OCI-LY7 (cell line): Measurements from ENCODE around the gene DLGAP1. TPM values are rescaled to one million over a fixed set of nuclear protein-coding genes. Genes with fewer than 3 reads are reported as not detected.
"Not testable (repeated sequence)": the region's sequence is repeated elsewhere in the genome, so short reads cannot be mapped to it uniquely, and the experiment has no call there.

Source experiments
- BruUV-seq: library from RNA; stranded (reverse); fragments of 400-500 nt; replicated peaks from 2 replicates; lab custom pipeline; 2021; lab: Mats Ljungman, UMichigan
- CTCF ChIA-PET: fragments of 300-600 bp; sonication (Branson Sonifier 250); formaldehyde crosslinking; loops from one replicate; lab custom pipeline; 2022; ENCODE audit warnings: antibody characterized with exemption; ENCODE audit not compliant: unreplicated experiment; lab: Charles Lee
- POLR2A ChIA-PET: fragments of 300-600 bp; sonication (Branson Sonifier 250); formaldehyde crosslinking; loops from one replicate; lab custom pipeline; 2022; ENCODE audit warnings: antibody characterized with exemption; lab: Charles Lee
- DNase-seq: peaks from one replicate; pipeline ENCODE4 v3.0.0-alpha.2; 2015; ENCODE audit warnings: low spot score
- H2AFZ ChIP-seq: fragments of 200-600 bp; sonication (generic), shearing (Covaris generic); 2 replicates; pipeline ENCODE4 v1.6.1; 2014; ENCODE audit warnings: mild to moderate bottlenecking, antibody characterized with exemption, low read length, moderate library complexity
- H3K27ac ChIP-seq: fragments of 200-600 bp; sonication (generic); 2 replicates; pipeline ENCODE4 v1.5.1; 2014; ENCODE audit warnings: mixed run types, low read depth, mild to moderate bottlenecking, moderate library complexity, low read length, inconsistent platforms; ENCODE audit not compliant: poor library complexity, severe bottlenecking
- H3K36me3 ChIP-seq: fragments of 200-600 bp; sonication (generic); 2 replicates; pipeline ENCODE4 v1.6.1; 2014; ENCODE audit warnings: mild to moderate bottlenecking, antibody characterized with exemption, low read length, moderate library complexity, mixed read lengths; ENCODE audit not compliant: insufficient read depth
- H3K4me1 ChIP-seq: fragments of 200-600 bp; sonication (generic); 2 replicates; pipeline ENCODE4 v1.5.1; 2014; ENCODE audit warnings: mild to moderate bottlenecking, low read length; ENCODE audit not compliant: insufficient read depth, poor library complexity, severe bottlenecking
- H3K4me2 ChIP-seq: fragments of 200-600 bp; sonication (generic); 2 replicates; pipeline ENCODE4 v1.6.1; 2014; ENCODE audit warnings: mild to moderate bottlenecking, low read length
- H3K4me3 ChIP-seq: fragments of 200-600 bp; sonication (generic); 2 replicates; pipeline ENCODE4 v1.5.1; 2014; ENCODE audit warnings: mild to moderate bottlenecking, low read depth, low read length; ENCODE audit not compliant: poor library complexity, severe bottlenecking
- H3K79me2 ChIP-seq: fragments of 200-600 bp; sonication (generic); 2 replicates; pipeline ENCODE4 v1.6.1; 2016; ENCODE audit warnings: low read depth, mild to moderate bottlenecking, low read length, moderate library complexity, mixed read lengths; ENCODE audit not compliant: insufficient read depth
- H3K9me2 ChIP-seq: fragments of 200-600 bp; sonication (generic); 2 replicates; pipeline ENCODE4 v1.6.1; 2016; ENCODE audit warnings: mild to moderate bottlenecking, low read length, mixed read lengths; ENCODE audit not compliant: insufficient read depth
- H3K9me3 ChIP-seq: fragments of 200-600 bp; sonication (generic); 2 replicates; pipeline ENCODE4 v1.6.1; 2014; ENCODE audit warnings: mild to moderate bottlenecking, mixed run types, low read length, mixed read lengths
- H4K20me1 ChIP-seq: fragments of 200-600 bp; sonication (generic); 2 replicates; pipeline ENCODE4 v1.6.1; 2014; ENCODE audit warnings: mild to moderate bottlenecking, antibody characterized with exemption, low read length, moderate library complexity, mixed read lengths; ENCODE audit not compliant: insufficient read depth
- EZH2phosphoT487 ChIP-seq: fragments of 200-600 bp; sonication (generic); IDR thresholded peaks from 2 replicates; pipeline ENCODE4 v1.6.1; 2018; ENCODE audit warnings: low read depth, borderline replicate concordance, mild to moderate bottlenecking, mixed run types, antibody characterized with exemption, low read length, moderate library complexity, mixed read lengths
- intact Hi-C: fragments of 100-400 bp; cut with micrococcal nuclease; formaldehyde crosslinking; loops from one replicate; pipeline ENCODE4 v1.10.0; 2022; ENCODE audit not compliant: unreplicated experiment
- total RNA-seq, 2 experiments: library from RNA; depleted of rRNA in 1 of 2; stranded (reverse); fragments of >200 nt in 1 of 2; shearing (Covaris generic) in 1 of 2; gene quantifications; 2 replicates each; pipeline ENCODE4 v1.2.3, GENCODE V29; 2014 to 2022
- TF ChIP-seq, protein P1 (sequence below): fragments of 200-600 bp; sonication (generic); conservative IDR thresholded peaks from 2 replicates; pipeline ENCODE4 v1.5.1; 2014; ENCODE audit warnings: mild to moderate bottlenecking, antibody characterized with exemption, low read length, moderate library complexity, mixed read lengths

Gene DLGAP1
- total RNA-seq, 2 experiments from 2014 or later, result 0.22 TPM; not detected in 1

GRCh38 chr18:3651266-3651665, 803.8 kb downstream of the DLGAP1 start:
- Histone ChIP-seq H3K79me2 (no peaks in the 10 kb centered on the region), H3K9me3 (no peaks in the 10 kb centered on the region), H3K9me2 (no peaks in the 10 kb centered on the region), H3K4me2 (no peak overlapping the region), H3K36me3 (no peaks in the 10 kb centered on the region), H3K27ac (no peak overlapping the region), H4K20me1 (no peaks in the 10 kb centered on the region), H2AFZ (no peak overlapping the region), H3K4me3 (no peak overlapping the region), H3K4me1 (peaks cover 62% of the 10 kb centered on the region)
- ChIA-PET POLR2A (interaction anchor here (0.5 kb wide), 1 partner anchor 94 kb away, joined by 3 read pairs; no protein-coding TSS in a partner anchor), CTCF (interaction anchor here (0.7 kb wide), 1 partner anchor 355 kb away, joined by 4 read pairs; no protein-coding TSS in a partner anchor)
- DNase-seq, result no peak
- no TSS peak for BruUV-seq
- TF ChIP-seq, protein P1, sequence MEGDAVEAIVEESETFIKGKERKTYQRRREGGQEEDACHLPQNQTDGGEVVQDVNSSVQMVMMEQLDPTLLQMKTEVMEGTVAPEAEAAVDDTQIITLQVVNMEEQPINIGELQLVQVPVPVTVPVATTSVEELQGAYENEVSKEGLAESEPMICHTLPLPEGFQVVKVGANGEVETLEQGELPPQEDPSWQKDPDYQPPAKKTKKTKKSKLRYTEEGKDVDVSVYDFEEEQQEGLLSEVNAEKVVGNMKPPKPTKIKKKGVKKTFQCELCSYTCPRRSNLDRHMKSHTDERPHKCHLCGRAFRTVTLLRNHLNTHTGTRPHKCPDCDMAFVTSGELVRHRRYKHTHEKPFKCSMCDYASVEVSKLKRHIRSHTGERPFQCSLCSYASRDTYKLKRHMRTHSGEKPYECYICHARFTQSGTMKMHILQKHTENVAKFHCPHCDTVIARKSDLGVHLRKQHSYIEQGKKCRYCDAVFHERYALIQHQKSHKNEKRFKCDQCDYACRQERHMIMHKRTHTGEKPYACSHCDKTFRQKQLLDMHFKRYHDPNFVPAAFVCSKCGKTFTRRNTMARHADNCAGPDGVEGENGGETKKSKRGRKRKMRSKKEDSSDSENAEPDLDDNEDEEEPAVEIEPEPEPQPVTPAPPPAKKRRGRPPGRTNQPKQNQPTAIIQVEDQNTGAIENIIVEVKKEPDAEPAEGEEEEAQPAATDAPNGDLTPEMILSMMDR, result no peak
- TF ChIP-seq EZH2phosphoT487, result no peak
- intact Hi-C loops, result no loop called here

- H3K9me3 ChIP-seq, CTCF ChIA-PET, H4K20me1 ChIP-seq, H3K27ac ChIP-seq, DNase-seq, intact Hi-C loops, H3K4me2 ChIP-seq, H3K9me2 ChIP-seq, BruUV-seq, H3K79me2 ChIP-seq, H3K4me3 ChIP-seq, H3K36me3 ChIP-seq: not testable (repeated sequence)
- Histone ChIP-seq H2AFZ (peak overlapping the region; percentile 58; the same call in 1 of the 2 replicates), H3K4me1 (peaks cover 62% of the 10 kb centered on the region)
- POLR2A ChIA-PET, result interaction anchor here (0.6 to 1.8 kb wide), 3 partner anchors 9 to 352 kb away, joined by 3 to 8 read pairs (median 6); no protein-coding TSS in a partner anchor
Observed at GRCh38 chr18:3650521-3651042, 804.5 kb downstream of the DLGAP1 start.

GRCh38 chr18:3649633-3650426, 805.3 kb downstream of the DLGAP1 start:
- peak overlapping the region; percentile 47 for H3K4me2 ChIP-seq
- CTCF ChIA-PET, result interaction anchor here (1.1 kb wide), 1 partner anchor 16 kb away, joined by 3 read pairs; no protein-coding TSS in a partner anchor
- POLR2A ChIA-PET, result interaction anchor here (0.6 to 1.8 kb wide), 4 partner anchors 9 to 351 kb away, joined by 3 to 8 read pairs (median 4); no protein-coding TSS in a partner anchor
- H3K9me3 ChIP-seq, result no peaks in the 10 kb centered on the region
- BruUV-seq, result no TSS peak
- H3K4me1 ChIP-seq, result peaks cover 63% of the 10 kb centered on the region
- no peak overlapping the region for H3K4me3 ChIP-seq
- no peak for DNase-seq
- H2AFZ ChIP-seq, result peak overlapping the region; percentile 68
- no peaks in the 10 kb centered on the region for H4K20me1 ChIP-seq
- no peak overlapping the region for H3K27ac ChIP-seq
- no peaks in the 10 kb centered on the region for H3K9me2 ChIP-seq
- TF ChIP-seq EZH2phosphoT487, result no peak
- TF ChIP-seq, protein P1, result no peak
- no peaks in the 10 kb centered on the region for H3K79me2 ChIP-seq
- H3K36me3 ChIP-seq, result no peaks in the 10 kb centered on the region
- intact Hi-C loops, result no loop called here
